Coronary artery (tissue), 2 donors: ENCODE data around the gene CWC27.
A peak's percentile ranks its signal among the peaks of the same experiment; 100 is the strongest.

Experiments used
- DNase-seq: peaks from one replicate; pipeline ENCODE4 v3.0.0-alpha.2; 2017; ENCODE audit warnings: low spot score
- H3K27ac ChIP-seq, 2 donors: fragments of 200-600 bp; sonication (generic); one replicate each; pipeline ENCODE4 v1.5.1; 2016 to 2019
- H3K4me3 ChIP-seq: fragments of 200-600 bp; sonication (generic); 2 replicates; pipeline ENCODE4 v1.5.1; 2016; ENCODE audit warnings: mild to moderate bottlenecking, moderate library complexity
- TF ChIP-seq, protein P1 (sequence below): fragments of 200-600 bp; sonication (generic); IDR thresholded peaks from one replicate; pipeline ENCODE4 v1.5.1; 2019; ENCODE audit warnings: antibody characterized with exemption

Gene CWC27

DNA sequence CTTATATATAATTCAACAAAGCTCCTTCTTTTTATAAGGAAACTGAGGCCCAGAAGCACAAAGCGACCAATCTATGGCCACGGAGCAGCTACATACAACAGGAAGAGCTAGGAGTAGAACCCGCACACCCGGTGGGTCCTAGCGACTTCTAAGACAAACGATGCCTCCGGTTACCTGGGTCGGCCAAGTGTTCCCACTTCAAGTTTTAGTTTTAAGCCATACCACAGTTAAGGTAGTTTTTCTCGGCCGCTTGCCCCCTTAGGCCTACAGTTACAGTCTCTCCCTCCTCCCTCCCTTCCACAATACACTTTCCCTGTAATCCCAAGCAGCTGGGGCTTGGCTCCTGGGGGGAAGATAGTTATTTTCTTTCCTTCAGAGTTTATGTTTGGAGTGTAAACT lies 772 bp upstream of the CWC27 start:
- Histone ChIP-seq H3K4me3 (peak overlapping the region; percentile 87), H3K27ac (peak overlapping the region; percentile 78 to 93)
- TF ChIP-seq, protein P1, sequence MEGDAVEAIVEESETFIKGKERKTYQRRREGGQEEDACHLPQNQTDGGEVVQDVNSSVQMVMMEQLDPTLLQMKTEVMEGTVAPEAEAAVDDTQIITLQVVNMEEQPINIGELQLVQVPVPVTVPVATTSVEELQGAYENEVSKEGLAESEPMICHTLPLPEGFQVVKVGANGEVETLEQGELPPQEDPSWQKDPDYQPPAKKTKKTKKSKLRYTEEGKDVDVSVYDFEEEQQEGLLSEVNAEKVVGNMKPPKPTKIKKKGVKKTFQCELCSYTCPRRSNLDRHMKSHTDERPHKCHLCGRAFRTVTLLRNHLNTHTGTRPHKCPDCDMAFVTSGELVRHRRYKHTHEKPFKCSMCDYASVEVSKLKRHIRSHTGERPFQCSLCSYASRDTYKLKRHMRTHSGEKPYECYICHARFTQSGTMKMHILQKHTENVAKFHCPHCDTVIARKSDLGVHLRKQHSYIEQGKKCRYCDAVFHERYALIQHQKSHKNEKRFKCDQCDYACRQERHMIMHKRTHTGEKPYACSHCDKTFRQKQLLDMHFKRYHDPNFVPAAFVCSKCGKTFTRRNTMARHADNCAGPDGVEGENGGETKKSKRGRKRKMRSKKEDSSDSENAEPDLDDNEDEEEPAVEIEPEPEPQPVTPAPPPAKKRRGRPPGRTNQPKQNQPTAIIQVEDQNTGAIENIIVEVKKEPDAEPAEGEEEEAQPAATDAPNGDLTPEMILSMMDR: no peak
- peak; percentile 69 for DNase-seq

DNA sequence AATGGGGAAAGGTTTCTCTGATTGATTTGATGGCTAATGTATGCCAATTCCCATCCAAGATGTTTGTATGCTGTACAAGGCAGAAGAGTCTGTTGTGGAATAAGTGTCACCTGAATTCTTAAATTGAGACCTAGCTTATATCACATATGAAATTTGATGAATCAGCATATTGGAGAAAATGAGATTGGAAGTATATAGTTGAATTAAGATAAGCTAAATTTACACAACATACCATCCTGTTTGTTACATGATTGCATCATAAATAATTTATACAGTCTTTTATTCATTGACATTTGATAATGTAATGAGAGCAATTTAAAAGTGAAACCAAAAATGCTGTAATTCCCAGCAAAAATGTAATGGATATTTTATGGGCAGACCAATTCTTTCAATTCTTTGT lies 1.1 kb downstream of the CWC27 start:
- TF ChIP-seq, protein P1: no peak
- no peak overlapping the region for H3K27ac ChIP-seq
- no peak for DNase-seq
- H3K4me3 ChIP-seq: peak overlapping the region; percentile 87

DNA sequence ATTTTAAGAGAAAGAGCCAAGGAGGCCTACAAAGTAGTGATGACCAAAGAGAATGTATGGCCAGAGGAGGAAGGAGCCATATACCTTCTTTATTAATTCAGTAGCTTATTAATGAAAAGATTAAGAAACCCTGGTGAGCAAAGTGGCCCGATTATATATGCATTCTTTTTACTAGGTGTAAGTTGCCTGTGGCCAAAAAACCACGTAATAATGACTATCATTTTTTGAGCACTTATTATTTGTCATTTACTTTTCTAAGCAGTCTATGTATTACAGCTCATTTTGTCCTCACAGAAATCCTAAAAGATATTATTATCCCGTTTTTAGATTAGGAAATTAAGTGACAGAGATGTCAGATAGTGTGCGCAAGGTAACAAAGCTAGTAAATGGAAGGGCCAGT lies 3.0 kb downstream of the CWC27 start:
- Histone ChIP-seq H3K4me3 (no peak overlapping the region), H3K27ac (no peak overlapping the region)
- no peak for DNase-seq
- TF ChIP-seq, protein P1: no peak

DNA sequence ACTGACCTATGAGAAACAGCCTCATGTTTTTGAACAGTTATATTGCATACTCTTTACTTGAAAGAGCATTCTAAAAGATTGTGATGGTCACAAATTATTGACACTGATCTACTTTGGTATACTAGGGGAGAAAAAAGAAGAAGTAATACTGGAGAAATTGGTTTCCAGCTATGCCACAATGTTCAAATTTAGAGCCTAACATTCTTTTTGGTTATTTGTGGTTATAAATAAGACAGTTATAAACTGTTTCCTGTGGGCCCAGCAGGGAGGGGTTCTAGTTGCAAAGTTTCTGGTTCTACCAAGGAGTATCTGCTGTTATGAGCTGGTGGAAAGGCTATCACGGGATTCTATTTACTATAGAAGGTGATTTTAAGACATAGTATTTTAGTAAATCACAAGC lies 4.8 kb downstream of the CWC27 start:
- H3K27ac ChIP-seq: no peak overlapping the region
- no peak overlapping the region for H3K4me3 ChIP-seq
- no peak for DNase-seq
- TF ChIP-seq, protein P1: no peak

DNA sequence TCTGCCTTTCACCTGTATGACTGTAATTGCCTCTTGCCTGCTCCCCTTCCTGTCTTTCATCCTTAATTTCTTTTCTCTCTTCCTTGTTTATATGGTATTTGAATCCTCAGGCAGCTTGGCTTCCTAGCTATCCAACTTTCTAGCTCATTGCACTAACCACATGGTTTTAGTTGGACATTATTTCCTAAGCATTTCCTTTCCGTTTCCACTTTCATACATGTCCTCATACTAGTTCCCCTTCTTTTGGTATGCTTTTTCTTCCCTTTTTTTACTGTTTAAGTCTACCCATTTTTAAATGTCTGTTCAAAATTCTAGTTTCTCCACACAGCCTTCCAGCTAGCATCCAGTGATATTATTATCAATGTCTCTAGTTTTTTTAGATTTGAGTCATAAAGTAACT lies 6.6 kb downstream of the CWC27 start:
- TF ChIP-seq, protein P1: no peak
- DNase-seq: no peak
- Histone ChIP-seq H3K4me3 (no peak overlapping the region), H3K27ac (no peak overlapping the region)

DNA sequence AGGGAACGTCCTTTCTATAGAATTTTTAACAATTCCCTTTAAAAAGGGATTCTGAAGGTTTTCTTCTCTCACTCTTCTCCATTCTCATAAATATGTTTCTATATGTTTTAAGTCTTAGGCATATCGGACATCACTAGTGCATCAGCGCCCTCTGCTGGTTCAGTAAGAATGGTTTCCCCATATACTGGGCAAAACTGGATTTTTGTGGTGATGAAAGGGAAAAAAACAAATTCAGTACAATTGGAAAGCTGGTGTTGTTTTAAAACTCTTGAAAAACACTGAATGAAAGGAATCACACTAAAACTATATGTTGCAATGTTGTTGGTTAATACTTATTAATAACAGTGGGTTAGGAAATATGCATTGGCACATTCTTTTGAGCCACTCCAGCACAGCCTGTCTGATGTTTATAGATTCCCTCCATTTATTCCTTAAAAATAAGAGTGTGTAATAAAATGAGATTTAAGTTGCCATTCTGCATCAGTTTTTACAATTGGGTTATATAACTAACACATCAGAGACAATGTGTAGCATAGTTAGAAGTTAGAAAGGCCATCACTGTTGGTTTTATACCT lies 15.8 kb downstream of the CWC27 start:
- no peak overlapping the region for H3K27ac ChIP-seq
- TF ChIP-seq, protein P1: peak; percentile 42
- no peak overlapping the region for H3K4me3 ChIP-seq
- no peak for DNase-seq

DNA sequence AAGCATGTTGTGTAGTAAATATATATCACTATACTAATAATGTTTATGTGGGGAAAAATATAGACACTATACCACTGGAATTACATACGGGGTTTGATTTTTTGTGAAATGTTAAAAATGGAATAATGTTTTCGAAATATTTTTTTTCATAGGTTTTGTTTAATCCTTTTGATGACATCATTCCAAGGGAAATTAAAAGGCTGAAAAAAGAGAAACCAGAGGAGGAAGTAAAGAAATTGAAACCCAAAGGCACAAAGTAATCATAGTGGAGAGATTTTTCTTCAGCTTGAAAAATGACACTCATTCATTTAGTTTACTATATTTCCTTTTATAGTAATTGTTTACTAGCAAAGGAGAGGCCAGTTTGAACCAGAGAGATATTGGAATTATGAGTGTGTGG lies 17.6 kb downstream of the CWC27 start:
- no peak for DNase-seq
- H3K27ac ChIP-seq: no peak overlapping the region
- H3K4me3 ChIP-seq: no peak overlapping the region
- TF ChIP-seq, protein P1: no peak
